Neural cell (in vitro differentiated cells): Measurements from ENCODE around the gene HDDC3. TPM values are rescaled to one million over a fixed set of nuclear protein-coding genes. Genes with fewer than 3 reads are reported as not detected.

Experiments used
- H2AFZ ChIP-seq: fragments of 200-600, 300-800 bp; sonication (generic), shearing (Covaris generic); 2 replicates; pipeline ENCODE4 v1.6.0; 2014; ENCODE audit warnings: low read depth, mild to moderate bottlenecking, antibody characterized with exemption, low read length, moderate library complexity
- H3F3A ChIP-seq: fragments of 200-600 bp; shearing (Covaris generic); 2 replicates; pipeline ENCODE4 v1.6.1; 2016; ENCODE audit warnings: mild to moderate bottlenecking, moderate library complexity, mixed read lengths, antibody characterized with exemption, low read length; ENCODE audit not compliant: insufficient read depth, poor library complexity, severe bottlenecking
- H3K27ac ChIP-seq: fragments of 200-600, 300-800 bp; sonication (generic), shearing (Covaris generic); 2 replicates; pipeline ENCODE4 v1.5.1; 2014; ENCODE audit warnings: mild to moderate bottlenecking, low read length, moderate library complexity
- H3K27me3 ChIP-seq: fragments of 300-800, 200-600 bp; sonication (generic), shearing (Covaris generic); 2 replicates; pipeline ENCODE4 v1.6.0; 2014; ENCODE audit warnings: mild to moderate bottlenecking, low read depth, low read length, moderate library complexity; ENCODE audit not compliant: insufficient read depth
- H3K36me3 ChIP-seq: fragments of 300-800, 200-600 bp; sonication (generic), shearing (Covaris generic); 2 replicates; pipeline ENCODE4 v1.5.1; 2014; ENCODE audit warnings: mild to moderate bottlenecking, antibody characterized with exemption, low read length, moderate library complexity; ENCODE audit not compliant: insufficient read depth
- H3K4me2 ChIP-seq: fragments of 300-800, 200-600 bp; sonication (generic), shearing (Covaris generic); 2 replicates; pipeline ENCODE4 v1.6.0; 2014; ENCODE audit warnings: mild to moderate bottlenecking, low read length
- H3K4me3 ChIP-seq: fragments of 300-800, 200-600 bp; sonication (generic), shearing (Covaris generic); 2 replicates; pipeline ENCODE4 v1.5.1; 2014; ENCODE audit warnings: mild to moderate bottlenecking, low read length, moderate library complexity
- H3K79me2 ChIP-seq: fragments of 200-600 bp; shearing (Covaris generic); replicated peaks from 2 replicates; pipeline ENCODE4 v1.6.0; 2014; ENCODE audit warnings: mild to moderate bottlenecking, low read length, moderate library complexity; ENCODE audit not compliant: insufficient read depth
- H3K9ac ChIP-seq: fragments of 300-800, 200-600 bp; sonication (generic), shearing (Covaris generic); 2 replicates; pipeline ENCODE4 v1.6.1; 2016; ENCODE audit warnings: mild to moderate bottlenecking, low read length, mixed read lengths
- H3K9me2 ChIP-seq: fragments of 200-600 bp; shearing (Covaris generic); 2 replicates; pipeline ENCODE4 v1.6.1; 2016; ENCODE audit warnings: mild to moderate bottlenecking, low read length, mixed read lengths; ENCODE audit not compliant: insufficient read depth
- H3K9me3 ChIP-seq: fragments of 200-600, 300-800 bp; sonication (generic), shearing (Covaris generic); 2 replicates; pipeline ENCODE4 v1.6.1; 2016; ENCODE audit warnings: mild to moderate bottlenecking, mixed run types, low read length, moderate library complexity, mixed read lengths
- H4K20me1 ChIP-seq: fragments of 200-600 bp; shearing (Covaris generic); 2 replicates; pipeline ENCODE4 v1.6.1; 2016; ENCODE audit warnings: mild to moderate bottlenecking, mixed run types; ENCODE audit not compliant: insufficient read depth
- CTCF ChIP-seq: fragments of 450-650 bp; IDR thresholded peaks from 2 replicates; pipeline ENCODE4 v1.5.1; 2014; ENCODE audit warnings: antibody characterized with exemption, mild to moderate bottlenecking, moderate library complexity; ENCODE audit not compliant: poor library complexity, severe bottlenecking
- EP300 ChIP-seq: fragments of 450-650 bp; conservative IDR thresholded peaks from 2 replicates; pipeline ENCODE4 v1.6.1; 2014; ENCODE audit warnings: antibody characterized with exemption, mild to moderate bottlenecking, moderate library complexity; ENCODE audit not compliant: poor library complexity, severe bottlenecking
- EZH2 ChIP-seq: fragments of 200-600, 300-800 bp; shearing (Covaris generic), sonication (generic); IDR thresholded peaks from 2 replicates; pipeline ENCODE4 v1.6.1; 2014; ENCODE audit warnings: antibody characterized with exemption, low read length, borderline replicate concordance, mild to moderate bottlenecking; ENCODE audit not compliant: insufficient read depth, poor library complexity, severe bottlenecking
- MXI1 ChIP-seq: fragments of 450-650 bp; conservative IDR thresholded peaks from 2 replicates; pipeline ENCODE4 v1.6.1; 2014; ENCODE audit warnings: antibody characterized with exemption, mild to moderate bottlenecking; ENCODE audit not compliant: poor library complexity, severe bottlenecking
- POLR2AphosphoS5 ChIP-seq: IDR thresholded peaks from 2 replicates; pipeline ENCODE4 v1.6.1; 2012
- RAD21 ChIP-seq: fragments of 450-650 bp; conservative IDR thresholded peaks from 2 replicates; pipeline ENCODE4 v1.6.1; 2014; ENCODE audit warnings: antibody characterized with exemption, mild to moderate bottlenecking, moderate library complexity
- REST ChIP-seq: IDR thresholded peaks from 2 replicates; pipeline ENCODE4 v1.6.1; 2012; ENCODE audit warnings: borderline replicate concordance
- SMC3 ChIP-seq: fragments of 450-650 bp; conservative IDR thresholded peaks from 2 replicates; pipeline ENCODE4 v1.6.1; 2014; ENCODE audit warnings: antibody characterized with exemption, mild to moderate bottlenecking, moderate library complexity; ENCODE audit not compliant: poor library complexity
- TAF1 ChIP-seq: IDR thresholded peaks from 2 replicates; pipeline ENCODE4 v1.6.1; 2012; ENCODE audit warnings: low read depth
- polyA plus RNA-seq: library from polyadenylated mRNA; depleted of rRNA; stranded (reverse); fragments of >200 nt; gene quantifications from 2 replicates; pipeline ENCODE4 v1.2.3, GENCODE V29; 2014

The HDDC3 gene
- polyA plus RNA-seq, 1 donor from 2014 or later, result 20.1 TPM

- no peaks in the 10 kb centered on the region for H3F3A ChIP-seq
- TF ChIP-seq RAD21 (no peak), SMC3 (no peak), REST (no peak), EZH2 (no peak), EP300 (no peak)
- H3K79me2 ChIP-seq, result no peaks in the 10 kb centered on the region
- no peak overlapping the region for H3K4me3 ChIP-seq
- H2AFZ ChIP-seq, result no peak overlapping the region
- H3K27me3 ChIP-seq, result no peaks in the 10 kb centered on the region
- no peaks in the 10 kb centered on the region for H3K36me3 ChIP-seq
- no peaks in the 10 kb centered on the region for H4K20me1 ChIP-seq
- no peak overlapping the region for H3K27ac ChIP-seq
- H3K9ac ChIP-seq, result no peak overlapping the region
- no peaks in the 10 kb centered on the region for H3K9me2 ChIP-seq
- no peak overlapping the region for H3K4me2 ChIP-seq
- H3K9me3 ChIP-seq, result no peaks in the 10 kb centered on the region
Observed at GRCh38 chr15:90892498-90893174, 39.7 kb downstream of the HDDC3 start.

GRCh38 chr15:90892023-90892422 lies 40.3 kb downstream of the HDDC3 start:
- H4K20me1 ChIP-seq, result no peaks in the 10 kb centered on the region
- no peak overlapping the region for H3K4me3 ChIP-seq
- no peaks in the 10 kb centered on the region for H3K36me3 ChIP-seq

More at GRCh38 chr15:90892023-90892422, 40.3 kb downstream of the HDDC3 start:
- Histone ChIP-seq H3K9me3 (no peaks in the 10 kb centered on the region), H3K4me2 (no peak overlapping the region), H3K9me2 (no peaks in the 10 kb centered on the region), H3K9ac (no peak overlapping the region), H3F3A (no peaks in the 10 kb centered on the region), H3K79me2 (no peaks in the 10 kb centered on the region), H2AFZ (no peak overlapping the region), H3K27me3 (no peaks in the 10 kb centered on the region), H3K27ac (no peak overlapping the region)
- TF ChIP-seq POLR2AphosphoS5 (no peak), MXI1 (no peak), SMC3 (no peak), EP300 (no peak), TAF1 (no peak), EZH2 (no peak), CTCF (no peak), RAD21 (no peak), REST (no peak)
